ENCODE measurements around the gene PLK2. TPM values are rescaled to one million over a fixed set of nuclear protein-coding genes. Genes with fewer than 3 reads are reported as not detected.

Gene PLK2
- total RNA-seq, 1 donor from 2014 or later, result 830 TPM

DNA sequence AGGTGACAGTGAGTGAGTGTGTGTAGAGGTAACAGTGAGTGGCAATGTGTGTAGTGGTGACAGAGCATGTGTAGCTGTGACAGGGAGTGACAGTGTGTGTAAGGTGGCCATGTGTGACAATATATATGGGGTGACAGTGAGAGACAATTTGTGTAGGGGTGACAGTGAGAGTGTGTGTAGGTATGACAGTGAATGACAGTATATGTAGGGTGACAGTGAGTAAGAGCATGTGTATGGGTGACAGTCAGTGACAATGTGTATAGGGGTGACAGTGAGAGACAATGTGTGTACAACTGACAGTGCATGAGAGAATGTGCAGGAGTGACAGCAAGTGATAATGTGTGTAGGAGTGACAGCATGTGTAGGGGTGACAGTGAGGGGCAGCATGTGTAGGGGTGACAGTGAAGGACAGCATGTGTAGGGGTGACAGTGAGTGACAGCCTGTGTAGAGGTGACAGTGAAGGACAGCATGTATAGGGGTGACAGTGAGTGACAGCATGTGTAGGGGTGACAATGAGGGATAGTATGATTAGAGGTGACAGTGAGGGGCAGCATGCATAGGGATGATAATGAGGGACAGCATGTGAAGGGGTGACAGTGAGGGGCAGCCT, 21.3 kb upstream of the PLK2 start:
- DNase-seq (ENCODE audit: low read depth), result no peak

- no peak for DNase-seq (ENCODE audit: low read depth)
These were observed 18.0 kb upstream of the PLK2 start for GRCh38 chr5:58477760-58478376.

DNA sequence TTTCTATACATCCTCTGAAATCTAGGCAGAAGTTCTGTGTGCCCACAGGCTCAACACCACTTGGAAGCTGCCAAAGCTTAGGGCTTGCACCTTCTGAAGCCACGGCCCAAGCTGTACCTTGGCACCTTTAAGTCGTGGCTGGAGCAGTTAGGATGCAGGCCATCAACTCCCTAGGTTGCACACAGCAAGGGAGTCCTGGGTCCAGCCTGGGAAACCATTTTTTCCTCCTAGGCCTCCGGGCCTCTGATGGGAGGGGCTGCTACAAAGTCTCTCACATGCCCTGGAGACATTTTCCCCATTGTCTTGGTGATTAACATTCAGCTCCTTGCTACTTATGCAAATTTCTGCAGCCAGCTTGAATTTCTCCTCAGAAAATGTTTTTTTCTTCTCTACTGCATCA, 15.5 kb upstream of the PLK2 start:
- DNase-seq (ENCODE audit: low read depth), result no peak

DNA sequence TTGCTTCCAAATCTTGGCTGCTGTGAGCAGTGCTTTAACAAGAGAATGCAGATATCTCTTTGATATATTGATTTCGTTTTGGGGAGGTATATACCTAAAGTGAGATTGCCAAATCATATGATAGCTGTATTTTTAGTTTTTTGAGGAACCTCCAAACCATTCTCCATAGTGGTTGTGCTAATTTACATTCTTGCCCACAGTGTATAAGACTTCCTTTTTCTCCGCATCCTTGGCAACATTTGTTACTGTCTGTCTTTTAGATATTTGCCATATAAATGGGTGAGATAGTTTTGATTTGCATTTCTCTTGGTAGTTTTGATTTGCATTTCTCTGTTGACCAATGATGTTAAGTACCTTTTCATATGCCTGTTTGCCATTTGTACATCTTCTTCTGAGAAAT, 10.0 kb upstream of the PLK2 start:
- no peak for DNase-seq (ENCODE audit: low read depth)

DNA sequence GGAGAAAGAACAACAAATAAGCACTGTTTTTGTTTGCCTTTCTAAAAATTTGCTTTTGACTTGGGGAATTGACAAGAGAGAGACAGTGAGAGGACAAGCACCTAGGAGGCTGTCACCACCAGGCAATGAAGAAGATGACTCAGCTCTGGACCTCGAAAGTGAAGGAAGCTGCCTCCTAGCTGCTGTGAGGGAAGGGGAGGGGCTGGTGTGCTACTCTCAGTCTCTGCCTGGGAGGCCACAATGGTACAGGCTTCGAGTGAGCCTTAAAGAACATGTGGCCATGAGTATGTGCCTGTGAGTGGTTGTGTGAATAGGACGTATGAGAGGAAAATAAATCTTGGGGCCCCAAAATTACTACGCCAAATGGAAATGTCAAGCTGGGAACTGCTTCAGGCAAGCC, 7.1 kb upstream of the PLK2 start:
- peak; percentile 65 for DNase-seq (ENCODE audit: low read depth)

GRCh38 chr5:58462623-58463230, 2.8 kb upstream of the PLK2 start:
- peak; percentile 73 for DNase-seq (ENCODE audit: low read depth)

- DNase-seq (ENCODE audit: low read depth), result peak; percentile 78
These were observed 2.3 kb upstream of the PLK2 start for GRCh38 chr5:58462154-58462553.

- peak; percentile 74 for DNase-seq (ENCODE audit: low read depth)
These were observed 923 bp upstream of the PLK2 start for GRCh38 chr5:58460732-58461286.

DNA sequence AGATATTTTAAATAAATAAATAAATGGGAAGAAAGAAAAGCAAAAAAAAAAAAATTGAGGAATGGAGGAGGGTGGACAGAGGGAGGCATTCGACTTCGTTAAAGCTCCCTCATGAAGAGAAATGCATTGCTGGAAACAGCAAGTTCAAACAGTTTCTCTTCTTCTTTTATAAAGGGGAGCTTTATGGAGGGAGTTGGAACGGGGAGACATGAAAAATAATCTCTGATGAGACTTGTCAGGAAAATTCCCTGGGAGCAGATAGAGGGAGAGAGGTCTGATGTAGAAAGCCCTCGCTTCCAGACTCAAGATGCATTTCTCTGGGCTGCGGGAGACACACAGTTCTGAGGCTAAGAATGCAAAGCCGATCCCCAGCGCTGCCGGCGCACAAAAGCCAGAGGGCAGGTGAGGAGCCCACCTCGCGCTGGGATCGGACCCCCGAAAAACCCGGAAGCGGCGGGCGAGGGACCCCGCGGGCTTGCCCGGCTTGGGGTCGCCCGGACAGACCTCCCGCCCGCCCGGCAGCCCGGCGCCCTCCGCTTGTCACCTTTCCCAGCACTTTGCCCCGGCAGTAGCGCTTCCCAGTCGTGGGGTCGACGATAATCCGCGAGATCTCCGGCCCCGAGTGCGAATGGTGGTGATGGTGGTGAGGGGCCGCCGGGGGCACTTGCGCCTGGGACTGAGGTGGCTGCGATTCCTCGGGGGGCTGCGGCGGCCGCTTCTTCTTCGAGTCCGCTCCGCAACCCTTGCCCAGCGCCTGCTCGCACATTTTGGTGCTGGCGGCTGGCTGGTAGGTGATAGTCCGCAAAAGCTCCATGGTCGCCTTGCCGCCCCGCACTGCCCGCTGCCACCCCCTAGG, 512 bp downstream of the PLK2 start:
- peak; percentile 25 for DNase-seq (ENCODE audit: low read depth)

DNA sequence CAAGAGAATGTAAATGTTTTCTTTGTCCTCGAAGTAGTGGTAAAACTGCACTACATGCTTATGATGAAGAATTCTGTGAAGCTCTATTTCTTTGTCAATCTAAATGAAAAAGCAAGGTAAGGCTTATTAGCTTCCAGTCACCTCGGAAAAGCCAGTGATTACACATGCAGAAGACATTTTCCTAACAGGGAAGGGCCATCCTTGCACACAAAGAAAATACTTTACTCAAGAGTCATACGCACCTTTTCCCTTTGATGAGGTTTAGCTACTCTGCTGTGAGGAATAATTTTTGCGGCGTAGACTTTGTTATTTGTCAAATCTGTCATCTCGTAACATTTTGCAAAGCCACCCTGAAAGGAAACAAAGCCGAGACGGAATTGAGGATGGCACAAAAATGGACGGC, 1.1 kb downstream of the PLK2 start:
- DNase-seq (ENCODE audit: low read depth), result peak; percentile 68

- peak; percentile 10 for DNase-seq (ENCODE audit: low read depth)
These were observed 1.6 kb downstream of the PLK2 start for GRCh38 chr5:58458141-58458742.

DNA sequence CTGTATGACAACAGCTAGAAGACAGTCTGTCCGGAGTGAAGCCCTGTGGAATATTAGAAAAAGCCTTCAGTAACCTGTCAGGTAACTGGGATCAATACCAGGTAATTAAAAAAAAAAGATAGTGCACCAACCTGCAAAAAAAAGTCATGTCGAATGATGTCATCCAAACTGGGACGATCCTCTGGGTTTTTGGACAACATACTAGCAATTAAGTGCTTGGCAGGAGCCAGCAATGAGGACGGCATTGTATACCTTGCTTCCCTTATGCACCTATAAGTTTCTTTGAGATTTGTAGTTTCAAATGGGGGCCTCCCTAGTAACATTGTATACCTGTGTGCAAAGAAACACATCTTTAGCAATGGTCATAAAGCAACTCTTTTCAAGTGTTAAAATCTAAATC, 2.8 kb downstream of the PLK2 start:
- peak; percentile 8 for DNase-seq (ENCODE audit: low read depth)

- DNase-seq (ENCODE audit: low read depth), result peak; percentile 6
These were observed 3.4 kb downstream of the PLK2 start for GRCh38 chr5:58456486-58456885.

GRCh38 chr5:58456026-58456425, 3.9 kb downstream of the PLK2 start:
- peak; percentile 12 for DNase-seq (ENCODE audit: low read depth)

- peak; percentile 2 for DNase-seq (ENCODE audit: low read depth)
These were observed 4.4 kb downstream of the PLK2 start for GRCh38 chr5:58455480-58455879.

- peak; percentile 3 for DNase-seq (ENCODE audit: low read depth)
These were observed 4.8 kb downstream of the PLK2 start for GRCh38 chr5:58455066-58455465.

DNA sequence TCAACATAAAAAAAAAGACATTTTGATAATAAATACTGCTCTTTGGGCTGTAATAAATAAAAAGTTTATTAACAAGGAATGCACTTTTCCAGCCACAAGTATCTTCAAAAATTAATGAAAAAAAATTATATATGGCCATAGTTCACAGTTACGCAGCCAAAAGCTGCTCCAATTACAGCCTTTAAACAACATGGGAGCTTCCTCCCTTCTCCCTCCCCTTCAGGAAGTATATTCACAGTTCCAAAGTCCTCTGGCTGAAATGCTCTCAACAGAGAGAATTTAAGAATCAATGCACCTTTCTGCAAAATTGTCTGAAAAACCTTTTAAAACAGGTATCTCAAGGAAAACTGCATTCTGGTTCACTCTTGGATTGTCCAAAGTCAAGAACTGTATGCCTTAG, 5.9 kb downstream of the PLK2 start:
- DNase-seq (ENCODE audit: low read depth), result peak; percentile 2

GRCh38 chr5:58453306-58453705, 6.6 kb downstream of the PLK2 start:
- DNase-seq (ENCODE audit: low read depth), result peak; percentile 50

GRCh38 chr5:58452566-58453258, 7.2 kb downstream of the PLK2 start:
- peak; percentile 65 for DNase-seq (ENCODE audit: low read depth)

DNA sequence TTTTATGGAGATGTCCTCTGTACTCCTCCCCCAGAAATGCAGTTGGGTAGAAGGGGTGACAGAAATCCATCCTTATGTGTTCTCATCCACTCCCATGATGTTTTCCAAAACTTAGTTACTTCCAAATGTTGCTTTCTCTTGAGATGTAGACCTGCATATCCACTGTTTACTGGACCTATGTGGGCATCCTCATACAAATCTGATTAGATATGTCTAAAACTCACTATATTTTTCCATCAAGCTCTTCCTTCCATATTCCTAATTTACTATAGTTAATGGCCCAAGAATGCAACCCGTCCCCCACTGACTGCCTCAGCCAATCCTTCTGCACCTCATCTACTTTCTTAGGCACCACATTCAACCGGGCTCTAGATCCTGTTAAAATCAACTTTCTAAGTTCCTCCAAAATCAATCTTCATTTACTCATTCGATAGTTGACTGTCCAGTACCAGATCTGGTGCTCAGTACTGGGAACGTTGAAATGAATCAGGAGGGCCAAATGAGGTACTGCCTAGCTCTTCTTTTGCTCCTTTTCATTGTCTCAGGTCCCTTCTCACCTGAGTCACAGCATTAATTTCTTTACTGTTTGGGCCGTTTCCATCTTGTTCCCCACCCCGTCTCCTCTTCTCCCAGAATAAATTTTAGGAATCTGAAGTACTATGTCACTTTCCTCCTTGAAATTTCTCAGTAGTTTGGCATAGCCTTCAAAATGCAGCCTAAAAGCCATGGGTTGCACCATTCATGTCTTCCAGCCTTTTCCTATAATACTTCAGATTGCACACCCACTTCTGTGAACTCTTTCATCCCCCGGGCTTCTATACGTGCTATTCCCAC, 7.9 kb downstream of the PLK2 start:
- DNase-seq (ENCODE audit: low read depth), result peak; percentile 42
